Measurements from ENCODE around the gene FNDC3B.

DNA sequence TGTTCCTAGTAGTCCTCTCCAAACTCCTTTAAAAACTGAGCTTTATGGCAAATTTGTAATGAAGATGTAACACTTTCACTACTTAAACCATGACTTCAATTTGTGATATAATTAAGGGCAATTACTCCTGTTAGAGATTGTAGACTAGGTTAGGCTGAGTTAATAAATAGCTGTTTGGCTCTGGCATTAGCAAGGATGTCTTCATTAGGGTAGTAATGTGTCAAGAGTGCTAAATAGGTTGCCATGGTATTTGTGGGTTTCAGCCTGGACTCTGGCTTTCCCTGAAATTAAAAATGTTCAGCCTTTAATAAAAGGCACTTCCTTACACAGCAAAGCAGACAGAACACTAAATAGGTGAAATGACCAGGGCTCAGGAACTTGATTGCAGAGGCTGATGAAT lies 337.0 kb downstream of the FNDC3B start:
- TF ChIP-seq, protein P1, sequence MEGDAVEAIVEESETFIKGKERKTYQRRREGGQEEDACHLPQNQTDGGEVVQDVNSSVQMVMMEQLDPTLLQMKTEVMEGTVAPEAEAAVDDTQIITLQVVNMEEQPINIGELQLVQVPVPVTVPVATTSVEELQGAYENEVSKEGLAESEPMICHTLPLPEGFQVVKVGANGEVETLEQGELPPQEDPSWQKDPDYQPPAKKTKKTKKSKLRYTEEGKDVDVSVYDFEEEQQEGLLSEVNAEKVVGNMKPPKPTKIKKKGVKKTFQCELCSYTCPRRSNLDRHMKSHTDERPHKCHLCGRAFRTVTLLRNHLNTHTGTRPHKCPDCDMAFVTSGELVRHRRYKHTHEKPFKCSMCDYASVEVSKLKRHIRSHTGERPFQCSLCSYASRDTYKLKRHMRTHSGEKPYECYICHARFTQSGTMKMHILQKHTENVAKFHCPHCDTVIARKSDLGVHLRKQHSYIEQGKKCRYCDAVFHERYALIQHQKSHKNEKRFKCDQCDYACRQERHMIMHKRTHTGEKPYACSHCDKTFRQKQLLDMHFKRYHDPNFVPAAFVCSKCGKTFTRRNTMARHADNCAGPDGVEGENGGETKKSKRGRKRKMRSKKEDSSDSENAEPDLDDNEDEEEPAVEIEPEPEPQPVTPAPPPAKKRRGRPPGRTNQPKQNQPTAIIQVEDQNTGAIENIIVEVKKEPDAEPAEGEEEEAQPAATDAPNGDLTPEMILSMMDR (IDR thresholded peaks at IDR 0.05): no peak
- TF ChIP-seq POLR2A (IDR thresholded peaks at IDR 0.05): no peak
- TF ChIP-seq EP300 (IDR thresholded peaks at IDR 0.05): no peak

Data from suprapubic skin (tissue), 3 donors.